HCT116 (cell line): ENCODE data around the gene PTPRZ1. TPM values are rescaled to one million over a fixed set of nuclear protein-coding genes. Genes with fewer than 3 reads are reported as not detected.

Experiments used
- ATAC-seq: fragments of 200-7000 bp; cut with Tn5 transposase; 2 replicates; pipeline ENCODE4 v1.9.1; 2020; ENCODE audit warnings: mild to moderate bottlenecking, moderate library complexity
- BruUV-seq: library from RNA; stranded (reverse); fragments of 400-500 nt; replicated peaks from 2 replicates; lab custom pipeline; 2021; lab: Mats Ljungman, UMichigan
- CTCF ChIA-PET: fragments of 300-600 bp; sonication (Branson Sonifier 250); formaldehyde crosslinking; loops from one replicate; lab custom pipeline; 2021; ENCODE audit warnings: antibody characterized with exemption; lab: Charles Lee
- POLR2A ChIA-PET: fragments of 300-600, 350-600 bp; sonication (Branson Sonifier 250); formaldehyde crosslinking; loops from one replicate; lab custom pipeline; 2021; ENCODE audit warnings: antibody characterized with exemption; lab: Charles Lee
- RAD21 ChIA-PET, 2 experiments: fragments of 300-600 bp; sonication (Branson Sonifier 250); formaldehyde crosslinking; loops; one replicate each; lab custom pipeline; 2023; ENCODE audit warnings: low total read pairs in 2 of 2; ENCODE audit not compliant: uncharacterized antibody in 2 of 2, unreplicated experiment in 2 of 2, low non-redundant PET in 1 of 2; lab: Charles Lee
- DNase-seq: peaks from one replicate; pipeline ENCODE4 v3.0.0-alpha.2; 2010; ENCODE audit warnings: low read depth, low spot score
- H2AFZ ChIP-seq: fragments of 200-600 bp; shearing (Covaris generic), sonication (generic); 2 replicates; pipeline ENCODE4 v1.6.1; 2017; ENCODE audit warnings: low read depth, mixed run types, mixed read lengths, antibody characterized with exemption, low read length; ENCODE audit not compliant: poor library complexity, severe bottlenecking
- H3K27ac ChIP-seq: 2 replicates; pipeline ENCODE4 v1.5.1; 2012; ENCODE audit warnings: low read depth, low read length
- H3K27me3 ChIP-seq: fragments of 200-600 bp; sonication (generic); 2 replicates; pipeline ENCODE4 v1.6.1; 2016; ENCODE audit warnings: mixed run types, low read length, mixed read lengths; ENCODE audit not compliant: insufficient read depth
- H3K36me3 ChIP-seq, 2 experiments: fragments of 200-500 bp in 1 of 2; fragments of 200-600 bp in 1 of 2; sonication (Bioruptor generic) in 1 of 2; sonication (generic) in 1 of 2; 2 replicates each; pipeline versions ENCODE4 v1.5.1 to v1.6.1; 2014 to 2016; ENCODE audit warnings: low read length in 2 of 2, inconsistent platforms in 1 of 2, mixed read lengths in 1 of 2, mixed run types in 1 of 2; ENCODE audit not compliant: insufficient read depth in 2 of 2, control insufficient read depth in 1 of 2
- H3K4me1 ChIP-seq, 2 experiments: fragments of 200-600 bp in 1 of 2; sonication (generic) in 1 of 2; 2 replicates each; pipeline versions ENCODE4 v1.5.1 to v1.6.1; 2012 to 2017; ENCODE audit warnings: low read length in 2 of 2, inconsistent platforms in 1 of 2, mild to moderate bottlenecking in 1 of 2, mixed read lengths in 1 of 2, mixed run types in 1 of 2, moderate library complexity in 1 of 2; ENCODE audit not compliant: insufficient read depth in 2 of 2, control insufficient read depth in 1 of 2
- H3K4me2 ChIP-seq: fragments of 200-600 bp; sonication (generic); 2 replicates; pipeline ENCODE4 v1.6.1; 2017; ENCODE audit warnings: mixed run types, low read length, mixed read lengths
- H3K4me3 ChIP-seq, 2 experiments: fragments of 200-600 bp in 1 of 2; sonication (generic) in 1 of 2; replicated peaks in 1 of 2; 2 replicates each; pipeline ENCODE4 v1.5.1; 2011 to 2016; ENCODE audit warnings: low read length in 2 of 2, control low read depth in 1 of 2, low read depth in 1 of 2, mild to moderate bottlenecking in 1 of 2, mixed read lengths in 1 of 2, mixed run types in 1 of 2
- H3K79me2 ChIP-seq: fragments of 200-600 bp; sonication (generic); 2 replicates; pipeline ENCODE4 v1.6.1; 2017; ENCODE audit warnings: mild to moderate bottlenecking, mixed run types, low read length, moderate library complexity, mixed read lengths; ENCODE audit not compliant: insufficient read depth
- H3K9ac ChIP-seq: fragments of 200-600 bp; sonication (generic); 2 replicates; pipeline ENCODE4 v1.6.1; 2016; ENCODE audit warnings: low read length, mixed read lengths
- H3K9me2 ChIP-seq: fragments of 200-600 bp; sonication (generic), shearing (Covaris generic); 2 replicates; pipeline ENCODE4 v1.6.1; 2017; ENCODE audit warnings: mixed run types, mild to moderate bottlenecking, moderate library complexity; ENCODE audit not compliant: insufficient read depth
- H3K9me3 ChIP-seq, 2 experiments: fragments of 200-500 bp in 1 of 2; fragments of 200-600 bp in 1 of 2; sonication (Bioruptor generic) in 1 of 2; sonication (generic) in 1 of 2; 2 replicates each; pipeline ENCODE4 v1.6.1; 2014 to 2017; ENCODE audit warnings: low read length in 2 of 2, mixed read lengths in 2 of 2, inconsistent platforms in 1 of 2, low read depth in 1 of 2, mild to moderate bottlenecking in 1 of 2, mixed run types in 1 of 2, moderate library complexity in 1 of 2; ENCODE audit not compliant: control insufficient read depth in 1 of 2, insufficient read depth in 1 of 2
- H4K20me1 ChIP-seq: fragments of 200-600 bp; sonication (generic), shearing (Covaris generic); 2 replicates; pipeline ENCODE4 v1.6.1; 2017; ENCODE audit warnings: mixed run types, mild to moderate bottlenecking, moderate library complexity; ENCODE audit not compliant: insufficient read depth
- CBX3 ChIP-seq: IDR thresholded peaks from 2 replicates; pipeline ENCODE4 v1.6.1; 2012; ENCODE audit warnings: low read depth
- CEBPB ChIP-seq: IDR thresholded peaks from 2 replicates; pipeline ENCODE4 v1.6.1; 2012; ENCODE audit warnings: low read depth
- ELF1 ChIP-seq: IDR thresholded peaks from 2 replicates; pipeline ENCODE4 v1.6.1; 2012; ENCODE audit warnings: low read depth, borderline replicate concordance
- EZH2 ChIP-seq: fragments of 200-600 bp; sonication (generic); IDR thresholded peaks from 2 replicates; pipeline ENCODE4 v1.6.1; 2017; ENCODE audit warnings: antibody characterized with exemption, mixed run types
- EZH2phosphoT487 ChIP-seq: fragments of 200-600 bp; IDR thresholded peaks from 2 replicates; pipeline ENCODE4 v1.6.1; 2018; ENCODE audit warnings: antibody characterized with exemption, borderline replicate concordance
- FOSL1 ChIP-seq: IDR thresholded peaks from 2 replicates; pipeline ENCODE4 v1.6.1; 2012; ENCODE audit warnings: low read depth
- POLR2A ChIP-seq: IDR thresholded peaks from 2 replicates; pipeline ENCODE4 v1.7.0; 2011; ENCODE audit warnings: borderline replicate concordance; ENCODE audit not compliant: insufficient read depth, insufficient read length; ENCODE audit errors: extremely low read depth
- RAD21 ChIP-seq: IDR thresholded peaks from 2 replicates; pipeline ENCODE4 v1.6.1; 2012; ENCODE audit warnings: low read depth, mild to moderate bottlenecking
- REST ChIP-seq: IDR thresholded peaks from 2 replicates; pipeline ENCODE4 v1.6.1; 2012; ENCODE audit warnings: low read depth
- SIN3A ChIP-seq: IDR thresholded peaks from 2 replicates; pipeline ENCODE4 v1.6.1; 2012; ENCODE audit warnings: low read depth
- SP1 ChIP-seq: IDR thresholded peaks from 2 replicates; pipeline ENCODE4 v1.6.1; 2012; ENCODE audit warnings: low read depth
- ZNF274 ChIP-seq: fragments of 200-500 bp; sonication (Bioruptor generic); IDR thresholded peaks from 2 replicates; pipeline ENCODE4 v1.6.1; 2014; ENCODE audit warnings: mild to moderate bottlenecking, low read depth, low read length, inconsistent platforms
- intact Hi-C: fragments of 100-400 bp; cut with micrococcal nuclease; formaldehyde crosslinking; loops from 2 replicates; pipeline ENCODE4 v1.10.0; 2022
- total RNA-seq: library from RNA; stranded (reverse); gene quantifications from one replicate; pipeline ENCODE4 v1.2.1, GENCODE V29; 2021; ENCODE audit not compliant: unreplicated experiment
- TF ChIP-seq, protein P1 (sequence below): IDR thresholded peaks from 2 replicates; pipeline ENCODE4 v1.6.1; 2011; ENCODE audit warnings: mild to moderate bottlenecking, low read length, moderate library complexity; ENCODE audit not compliant: insufficient replicate concordance; ENCODE audit errors: extremely low read depth
- TF ChIP-seq, protein P2 (sequence below): IDR thresholded peaks from 2 replicates; pipeline ENCODE4 v1.6.1; 2012

Gene PTPRZ1
- total RNA-seq, 1 experiment from 2014 or later = 0.25 TPM

DNA sequence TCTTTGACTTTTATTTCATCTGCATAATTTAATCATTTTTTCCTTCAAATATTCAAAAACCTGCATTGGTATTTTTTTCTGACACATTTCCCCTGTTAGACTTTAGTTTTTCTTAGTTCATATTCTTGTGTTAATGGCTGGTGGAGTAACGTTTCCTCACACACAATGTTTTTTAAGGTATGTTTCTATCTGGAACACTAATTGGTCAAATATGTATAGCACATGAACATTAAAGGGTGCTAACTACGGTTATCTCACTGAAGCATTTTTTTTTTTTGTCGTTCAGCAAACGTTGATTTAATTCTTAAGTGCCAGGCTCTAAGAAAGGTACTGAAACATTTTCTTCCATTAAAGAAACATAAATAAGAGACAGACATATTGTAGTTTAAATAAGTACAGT lies 87.7 kb downstream of the PTPRZ1 start:
- Histone ChIP-seq H3K27me3 (no peaks in the 10 kb centered on the region), H3K4me2 (peak overlapping the region; percentile 72), H3K9me2 (no peaks in the 10 kb centered on the region), H3K79me2 (no peaks in the 10 kb centered on the region), H2AFZ (peak overlapping the region; percentile 99), H3K27ac (no peak overlapping the region), H3K36me3 (no peaks in the 10 kb centered on the region), H3K9me3 (no peaks in the 10 kb centered on the region), H3K4me1 (peaks cover 3 to 19% of the 10 kb centered on the region in 2 experiments; a peak in 2 of 4 replicates), H4K20me1 (no peaks in the 10 kb centered on the region), H3K9ac (peak overlapping the region; percentile 29), H3K4me3 (peak overlapping the region in 1 of 2 experiments; percentile 22; a peak in 2 of 4 replicates)
- ChIA-PET CTCF (no interaction called here), RAD21 (no interaction called here), POLR2A (interaction anchor here (0.9 kb wide), 1 partner anchor 205 kb away, joined by 3 read pairs; no protein-coding TSS in a partner anchor)
- BruUV-seq = no TSS peak
- DNase-seq = peak; percentile 2
- intact Hi-C loops = no loop called here
- TF ChIP-seq, protein P1, sequence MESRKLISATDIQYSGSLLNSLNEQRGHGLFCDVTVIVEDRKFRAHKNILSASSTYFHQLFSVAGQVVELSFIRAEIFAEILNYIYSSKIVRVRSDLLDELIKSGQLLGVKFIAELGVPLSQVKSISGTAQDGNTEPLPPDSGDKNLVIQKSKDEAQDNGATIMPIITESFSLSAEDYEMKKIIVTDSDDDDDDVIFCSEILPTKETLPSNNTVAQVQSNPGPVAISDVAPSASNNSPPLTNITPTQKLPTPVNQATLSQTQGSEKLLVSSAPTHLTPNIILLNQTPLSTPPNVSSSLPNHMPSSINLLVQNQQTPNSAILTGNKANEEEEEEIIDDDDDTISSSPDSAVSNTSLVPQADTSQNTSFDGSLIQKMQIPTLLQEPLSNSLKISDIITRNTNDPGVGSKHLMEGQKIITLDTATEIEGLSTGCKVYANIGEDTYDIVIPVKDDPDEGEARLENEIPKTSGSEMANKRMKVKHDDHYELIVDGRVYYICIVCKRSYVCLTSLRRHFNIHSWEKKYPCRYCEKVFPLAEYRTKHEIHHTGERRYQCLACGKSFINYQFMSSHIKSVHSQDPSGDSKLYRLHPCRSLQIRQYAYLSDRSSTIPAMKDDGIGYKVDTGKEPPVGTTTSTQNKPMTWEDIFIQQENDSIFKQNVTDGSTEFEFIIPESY = no peak
- TF ChIP-seq CBX3 (no peak), EZH2phosphoT487 (no peak), ELF1 (no peak), SP1 (no peak), ZNF274 (no peak), POLR2A (no peak), SIN3A (no peak), RAD21 (no peak), REST (no peak), CEBPB (no peak), FOSL1 (no peak), EZH2 (no peak)
- TF ChIP-seq, protein P2, sequence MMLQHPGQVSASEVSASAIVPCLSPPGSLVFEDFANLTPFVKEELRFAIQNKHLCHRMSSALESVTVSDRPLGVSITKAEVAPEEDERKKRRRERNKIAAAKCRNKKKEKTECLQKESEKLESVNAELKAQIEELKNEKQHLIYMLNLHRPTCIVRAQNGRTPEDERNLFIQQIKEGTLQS = no peak
- peak; percentile 40 for ATAC-seq
